ENCODE data around the gene PREX1. TPM values are rescaled to one million over a fixed set of nuclear protein-coding genes. Genes with fewer than 3 reads are reported as not detected.

PREX1 gene
- total RNA-seq, 2 donors from 2014 or later = 7.4 to 37.9 TPM

GRCh38 chr20:48606172-48606840 is 221.5 kb downstream of the PREX1 start:
- Histone ChIP-seq H3K4me1 (replicated peaks) (no peaks in the 10 kb centered on the region), H3K36me3 (no peaks in the 10 kb centered on the region), H3K27me3 (replicated peaks; ENCODE audit: insufficient read depth) (no peaks in the 10 kb centered on the region), H3K9me3 (no peaks in the 10 kb centered on the region), H3K27ac (no peak overlapping the region), H3K4me3 (no peak overlapping the region)
- DNase-seq (ENCODE audit: low spot score) = no peak
- intact Hi-C loops (cut with DNase I) = no loop called here
- 85% methylated on average over 14 of the region's 14 CpGs for WGBS
- TF ChIP-seq POLR2AphosphoS5 (IDR thresholded peaks at IDR 0.05) (no peak), CTCF (IDR thresholded peaks at IDR 0.05) (no peak), POLR2A (IDR thresholded peaks at IDR 0.05) (no peak)

- Histone ChIP-seq H3K4me3 (no peak overlapping the region), H3K4me1 (replicated peaks) (no peaks in the 10 kb centered on the region), H3K27me3 (replicated peaks; ENCODE audit: insufficient read depth) (no peaks in the 10 kb centered on the region), H3K27ac (no peak overlapping the region), H3K9me3 (no peaks in the 10 kb centered on the region), H3K36me3 (no peaks in the 10 kb centered on the region)
- intact Hi-C loops (cut with DNase I) = no loop called here
- 82% methylated on average over 17 of the region's 17 CpGs for WGBS
- no peak for DNase-seq (ENCODE audit: low spot score)
- TF ChIP-seq CTCF (IDR thresholded peaks at IDR 0.05) (no peak), POLR2A (IDR thresholded peaks at IDR 0.05) (no peak), POLR2AphosphoS5 (IDR thresholded peaks at IDR 0.05) (no peak)
Observed at GRCh38 chr20:48605364-48606171, 222.2 kb downstream of the PREX1 start.

GRCh38 chr20:48604936-48605335 is 222.9 kb downstream of the PREX1 start:
- no peak overlapping the region for H3K4me3 ChIP-seq
- no peaks in the 10 kb centered on the region for H3K9me3 ChIP-seq
- intact Hi-C loops (cut with DNase I) = no loop called here
- no peaks in the 10 kb centered on the region for H3K4me1 ChIP-seq (replicated peaks)
- no peaks in the 10 kb centered on the region for H3K27me3 ChIP-seq (replicated peaks; ENCODE audit: insufficient read depth)
- 87% methylated on average over 7 of the region's 7 CpGs for WGBS
- no peaks in the 10 kb centered on the region for H3K36me3 ChIP-seq
- TF ChIP-seq POLR2A (IDR thresholded peaks at IDR 0.05) = no peak
- TF ChIP-seq CTCF (IDR thresholded peaks at IDR 0.05) = no peak
- TF ChIP-seq POLR2AphosphoS5 (IDR thresholded peaks at IDR 0.05) = no peak
- H3K27ac ChIP-seq = no peak overlapping the region
- no peak for DNase-seq (ENCODE audit: low spot score)

- no peak overlapping the region for H3K27ac ChIP-seq
- no peaks in the 10 kb centered on the region for H3K36me3 ChIP-seq
- H3K4me1 ChIP-seq (replicated peaks) = no peaks in the 10 kb centered on the region
- no peak for DNase-seq (ENCODE audit: low spot score)
- 91% methylated on average over 9 of the region's 9 CpGs for WGBS
- no peaks in the 10 kb centered on the region for H3K9me3 ChIP-seq
- TF ChIP-seq CTCF (IDR thresholded peaks at IDR 0.05) (no peak), POLR2A (IDR thresholded peaks at IDR 0.05) (no peak), POLR2AphosphoS5 (IDR thresholded peaks at IDR 0.05) (no peak)
- intact Hi-C loops (cut with DNase I) = no loop called here
- H3K4me3 ChIP-seq = no peak overlapping the region
- H3K27me3 ChIP-seq (replicated peaks; ENCODE audit: insufficient read depth) = no peaks in the 10 kb centered on the region
Observed at GRCh38 chr20:48604426-48604825, 223.4 kb downstream of the PREX1 start.

Measured in prostate gland (tissue), 2 donors.